IMR-90 (cell line): ENCODE data around the gene PSD2. TPM values are rescaled to one million over a fixed set of nuclear protein-coding genes. Genes with fewer than 3 reads are reported as not detected.

Experiments used
- ATAC-seq: fragments of 200-7000 bp; cut with Tn5 transposase; 2 replicates; pipeline ENCODE4 v1.9.1; 2020; ENCODE audit warnings: low read depth, mild to moderate bottlenecking, moderate library complexity
- BruUV-seq: library from RNA; stranded (reverse); fragments of 400-500 nt; replicated peaks from 2 replicates; lab custom pipeline; 2021; lab: Mats Ljungman, UMichigan
- CTCF ChIA-PET: fragments of 300-600 bp; formaldehyde crosslinking; extraction: SDS; loops from one replicate; lab custom pipeline; 2021; ENCODE audit warnings: antibody characterized with exemption; lab: Yijun Ruan, JAX
- POLR2A ChIA-PET: fragments of 300-600 bp; sonication (Branson Sonifier 250); formaldehyde crosslinking; loops from one replicate; lab custom pipeline; 2022; ENCODE audit warnings: antibody characterized with exemption; ENCODE audit not compliant: unreplicated experiment; lab: Charles Lee
- DNase-seq: peaks from one replicate; pipeline ENCODE4 v3.0.0; 2013
- H2AFZ ChIP-seq: replicated peaks from 2 replicates; pipeline ENCODE3; 2013; ENCODE audit warnings: low read length, mild to moderate bottlenecking; ENCODE audit not compliant: poor library complexity
- H2AK5ac ChIP-seq: 2 replicates; pipeline ENCODE4 v1.6.1; 2013; ENCODE audit warnings: low read depth, low read length, inconsistent platforms
- H2AK9ac ChIP-seq: replicated peaks from 2 replicates; pipeline ENCODE3; 2013; ENCODE audit warnings: mild to moderate bottlenecking, low read depth, low read length, moderate library complexity; ENCODE audit not compliant: poor library complexity
- H2BK120ac ChIP-seq: 2 replicates; pipeline ENCODE4 v1.6.1; 2013; ENCODE audit warnings: low read depth, low read length, inconsistent platforms
- H2BK15ac ChIP-seq: 3 replicates; pipeline ENCODE4 v1.6.1; 2013; ENCODE audit warnings: low read depth, low read length, inconsistent platforms
- H2BK20ac ChIP-seq: 2 replicates; pipeline ENCODE4 v1.6.1; 2013; ENCODE audit warnings: low read depth, mild to moderate bottlenecking, inconsistent platforms, low read length, moderate library complexity
- H2BK5ac ChIP-seq: 2 replicates; pipeline ENCODE4 v1.6.1; 2013; ENCODE audit warnings: mild to moderate bottlenecking, low read depth, low read length, inconsistent platforms; ENCODE audit not compliant: poor library complexity, severe bottlenecking
- H3K14ac ChIP-seq: replicated peaks from 2 replicates; pipeline ENCODE4 v1.6.1; 2013; ENCODE audit warnings: low read depth, low read length, inconsistent platforms
- H3K18ac ChIP-seq: 2 replicates; pipeline ENCODE4 v1.6.1; 2013; ENCODE audit warnings: low read depth, low read length, control low read depth
- H3K23ac ChIP-seq: 2 replicates; pipeline ENCODE4 v1.6.1; 2013; ENCODE audit warnings: low read depth, low read length, inconsistent platforms
- H3K27ac ChIP-seq: 2 replicates; pipeline ENCODE4 v1.5.1; 2013; ENCODE audit warnings: mild to moderate bottlenecking, control low read depth, low read length; ENCODE audit not compliant: insufficient read depth
- H3K27me3 ChIP-seq: 2 replicates; pipeline ENCODE4 v1.6.1; 2013; ENCODE audit warnings: low read length; ENCODE audit not compliant: control insufficient read depth, insufficient read depth
- H3K36me3 ChIP-seq: 2 replicates; pipeline ENCODE4 v1.6.1; 2013; ENCODE audit warnings: low read length, mixed read lengths; ENCODE audit not compliant: control insufficient read depth, insufficient read depth
- H3K4ac ChIP-seq: 2 replicates; pipeline ENCODE4 v1.6.1; 2013; ENCODE audit warnings: low read depth, low read length, inconsistent platforms
- H3K4me1 ChIP-seq: 2 replicates; pipeline ENCODE4 v1.6.1; 2013; ENCODE audit warnings: low read length, mixed read lengths; ENCODE audit not compliant: control insufficient read depth, insufficient read depth
- H3K4me2 ChIP-seq: 2 replicates; pipeline ENCODE4 v1.6.1; 2013; ENCODE audit warnings: low read depth, mild to moderate bottlenecking, control low read depth, low read length, moderate library complexity
- H3K4me3 ChIP-seq: 2 replicates; pipeline ENCODE4 v1.5.1; 2013; ENCODE audit warnings: low read depth, mild to moderate bottlenecking, control low read depth, low read length, moderate library complexity; ENCODE audit not compliant: insufficient read depth
- H3K56ac ChIP-seq: 2 replicates; pipeline ENCODE4 v1.6.1; 2013; ENCODE audit warnings: low read length, inconsistent platforms; ENCODE audit not compliant: insufficient read depth; ENCODE audit errors: extremely low read depth
- H3K79me1 ChIP-seq, 2 experiments: 2 replicates each; pipeline ENCODE4 v1.6.1; 2013; ENCODE audit warnings: low read length in 2 of 2, inconsistent platforms in 1 of 2, low read depth in 1 of 2
- H3K9ac ChIP-seq: 2 replicates; pipeline ENCODE4 v1.6.1; 2013; ENCODE audit warnings: low read depth, low read length, control low read depth
- H3K9me1 ChIP-seq: 2 replicates; pipeline ENCODE4 v1.6.1; 2013; ENCODE audit warnings: low read length, inconsistent platforms; ENCODE audit not compliant: insufficient read depth
- H3K9me3 ChIP-seq: 2 replicates; pipeline ENCODE4 v1.6.1; 2013; ENCODE audit warnings: low read length; ENCODE audit not compliant: control insufficient read depth, insufficient read depth
- H4K20me1 ChIP-seq: 2 replicates; pipeline ENCODE4 v1.6.1; 2013; ENCODE audit warnings: low read length, inconsistent platforms; ENCODE audit not compliant: insufficient read depth
- H4K5ac ChIP-seq: 2 replicates; pipeline ENCODE4 v1.6.1; 2013; ENCODE audit warnings: mild to moderate bottlenecking, low read depth, low read length, control low read depth
- H4K8ac ChIP-seq, 2 experiments: 2 replicates each; pipeline ENCODE4 v1.6.1; 2013; ENCODE audit warnings: low read depth in 2 of 2, low read length in 2 of 2, control low read depth in 1 of 2, inconsistent platforms in 1 of 2
- H4K91ac ChIP-seq: 2 replicates; pipeline ENCODE4 v1.6.1; 2013; ENCODE audit warnings: low read depth, low read length, inconsistent platforms; ENCODE audit not compliant: insufficient read depth
- CEBPB ChIP-seq: IDR thresholded peaks from 2 replicates; pipeline ENCODE4 v1.6.1; 2012; ENCODE audit warnings: low read depth, low read length, improper control_type of control experiment
- FOS ChIP-seq: fragments of 150-350 bp; IDR thresholded peaks from 2 replicates; pipeline ENCODE4 v1.6.1; 2016; ENCODE audit warnings: low read depth, low read length
- POLR2A ChIP-seq: IDR thresholded peaks from 2 replicates; pipeline ENCODE4 v1.6.1; 2012; ENCODE audit warnings: mild to moderate bottlenecking, low read depth, low read length
- WGBS, 2 experiments: methylation state at CpG; one replicate each; pipeline versions ENCODE4 v1.1.5 to v1.1.7; 2013; ENCODE audit warnings: missing lambda C conversion rate in 2 of 2; ENCODE audit not compliant: insufficient read length in 1 of 2; ENCODE audit errors: extremely low coverage in 2 of 2; 5-methylcytosine and 5-hydroxymethylcytosine counted together
- dilution Hi-C: fragments of 300-500 bp; cut with HindIII; formaldehyde crosslinking; loops from one replicate; pipeline ENCODE4 v1.14.3; 2018; ENCODE audit warnings: low sequenced_read_pairs; ENCODE audit not compliant: unreplicated experiment
- in situ Hi-C: fragments of 300-500 bp; cut with MboI; formaldehyde crosslinking; loops from 3 replicates; pipeline ENCODE4 v1.14.3; 2019; ENCODE audit warnings: low sequenced_read_pairs, inconsistent platforms, mixed read lengths
- intact Hi-C: fragments of 100-400 bp; cut with micrococcal nuclease; formaldehyde crosslinking; loops from 2 replicates; pipeline ENCODE4 v1.10.0; 2022
- polyA plus RNA-seq, 3 experiments: library from polyadenylated mRNA; depleted of rRNA; stranded (reverse); fragments of >200 nt; gene quantifications; 2 replicates each; pipeline ENCODE4 v1.2.3, GENCODE V29; 2012; ENCODE audit warnings: low replicate concordance in 1 of 3
- total RNA-seq: library from RNA; depleted of rRNA; stranded (reverse); fragments of >200 nt; gene quantifications from 2 replicates; pipeline ENCODE4 v1.2.3, GENCODE V29; 2012
- TF ChIP-seq, protein P1 (sequence below): conservative IDR thresholded peaks from 2 replicates; pipeline ENCODE4 v1.5.1; 2012; ENCODE audit warnings: mild to moderate bottlenecking, low read depth, low read length, improper control_type of control experiment
- TF ChIP-seq, protein P2 (sequence below): fragments of 150-350 bp; IDR thresholded peaks from 2 replicates; pipeline ENCODE4 v1.6.1; 2016; ENCODE audit warnings: low read depth, mild to moderate bottlenecking, low read length, moderate library complexity, borderline replicate concordance

Gene PSD2
- total and polyA plus RNA-seq, 2 of the 4 experiments (the other 2 are of a cell fraction) = 0.05 TPM; not detected in 1

- Histone ChIP-seq H3K4me3 (no peak overlapping the region), H4K8ac (no peak overlapping the region), H2BK15ac (no peak overlapping the region), H2BK120ac (no peak overlapping the region), H3K4ac (no peak overlapping the region), H3K18ac (no peak overlapping the region), H3K4me1 (no peaks in the 10 kb centered on the region), H2AFZ (no peak overlapping the region), H2AK9ac (no peak overlapping the region), H3K23ac (no peak overlapping the region), H3K9ac (no peak overlapping the region), H4K20me1 (no peaks in the 10 kb centered on the region), H4K91ac (no peak overlapping the region), H3K9me1 (no peaks in the 10 kb centered on the region; the same call in 1 of the 2 replicates), H3K79me1 (no peaks in the 10 kb centered on the region), H2AK5ac (no peak overlapping the region), H3K27ac (no peak overlapping the region), H3K27me3 (peaks cover 31% of the 10 kb centered on the region), H4K5ac (no peak overlapping the region), H3K9me3 (no peaks in the 10 kb centered on the region), H3K56ac (no peak overlapping the region), H3K4me2 (no peak overlapping the region), H3K36me3 (no peaks in the 10 kb centered on the region), H3K14ac (no peak overlapping the region), H2BK5ac (no peak overlapping the region), H2BK20ac (no peak overlapping the region)
- no peak for TF ChIP-seq POLR2A
- TF ChIP-seq, protein P1, sequence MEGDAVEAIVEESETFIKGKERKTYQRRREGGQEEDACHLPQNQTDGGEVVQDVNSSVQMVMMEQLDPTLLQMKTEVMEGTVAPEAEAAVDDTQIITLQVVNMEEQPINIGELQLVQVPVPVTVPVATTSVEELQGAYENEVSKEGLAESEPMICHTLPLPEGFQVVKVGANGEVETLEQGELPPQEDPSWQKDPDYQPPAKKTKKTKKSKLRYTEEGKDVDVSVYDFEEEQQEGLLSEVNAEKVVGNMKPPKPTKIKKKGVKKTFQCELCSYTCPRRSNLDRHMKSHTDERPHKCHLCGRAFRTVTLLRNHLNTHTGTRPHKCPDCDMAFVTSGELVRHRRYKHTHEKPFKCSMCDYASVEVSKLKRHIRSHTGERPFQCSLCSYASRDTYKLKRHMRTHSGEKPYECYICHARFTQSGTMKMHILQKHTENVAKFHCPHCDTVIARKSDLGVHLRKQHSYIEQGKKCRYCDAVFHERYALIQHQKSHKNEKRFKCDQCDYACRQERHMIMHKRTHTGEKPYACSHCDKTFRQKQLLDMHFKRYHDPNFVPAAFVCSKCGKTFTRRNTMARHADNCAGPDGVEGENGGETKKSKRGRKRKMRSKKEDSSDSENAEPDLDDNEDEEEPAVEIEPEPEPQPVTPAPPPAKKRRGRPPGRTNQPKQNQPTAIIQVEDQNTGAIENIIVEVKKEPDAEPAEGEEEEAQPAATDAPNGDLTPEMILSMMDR = no peak
- TF ChIP-seq CEBPB = no peak
- TF ChIP-seq, protein P2, sequence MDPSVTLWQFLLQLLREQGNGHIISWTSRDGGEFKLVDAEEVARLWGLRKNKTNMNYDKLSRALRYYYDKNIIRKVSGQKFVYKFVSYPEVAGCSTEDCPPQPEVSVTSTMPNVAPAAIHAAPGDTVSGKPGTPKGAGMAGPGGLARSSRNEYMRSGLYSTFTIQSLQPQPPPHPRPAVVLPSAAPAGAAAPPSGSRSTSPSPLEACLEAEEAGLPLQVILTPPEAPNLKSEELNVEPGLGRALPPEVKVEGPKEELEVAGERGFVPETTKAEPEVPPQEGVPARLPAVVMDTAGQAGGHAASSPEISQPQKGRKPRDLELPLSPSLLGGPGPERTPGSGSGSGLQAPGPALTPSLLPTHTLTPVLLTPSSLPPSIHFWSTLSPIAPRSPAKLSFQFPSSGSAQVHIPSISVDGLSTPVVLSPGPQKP = no peak
- TF ChIP-seq FOS = no peak
- dilution Hi-C loops (loop anchor here (25.0 kb wide), 1 partner anchor 127 kb away; the partner anchor contains the start of gene CXXC5), intact Hi-C loops (no loop called here), in situ Hi-C loops (loop anchor here (5.0 to 10.0 kb wide), 2 partner anchors 132 to 339 kb away; no protein-coding TSS in a partner anchor)
- 9% methylated on average over 13 of the region's 45 CpGs; no CpG with 5 or more reads in 1 of the 2 experiments for WGBS, 2 experiments
- no TSS peak for BruUV-seq
- DNase-seq = no peak
- POLR2A ChIA-PET = no interaction called here
- ATAC-seq = no peak
- CTCF ChIA-PET = interaction anchor here (4.4 kb wide), 1 partner anchor 131 kb away, joined by 59 read pairs; no protein-coding TSS in a partner anchor
Measured at GRCh38 chr5:139763930-139764791, 31.4 kb upstream of the PSD2 start.
